ENCODE measurements around the gene ZMIZ2.

DNA sequence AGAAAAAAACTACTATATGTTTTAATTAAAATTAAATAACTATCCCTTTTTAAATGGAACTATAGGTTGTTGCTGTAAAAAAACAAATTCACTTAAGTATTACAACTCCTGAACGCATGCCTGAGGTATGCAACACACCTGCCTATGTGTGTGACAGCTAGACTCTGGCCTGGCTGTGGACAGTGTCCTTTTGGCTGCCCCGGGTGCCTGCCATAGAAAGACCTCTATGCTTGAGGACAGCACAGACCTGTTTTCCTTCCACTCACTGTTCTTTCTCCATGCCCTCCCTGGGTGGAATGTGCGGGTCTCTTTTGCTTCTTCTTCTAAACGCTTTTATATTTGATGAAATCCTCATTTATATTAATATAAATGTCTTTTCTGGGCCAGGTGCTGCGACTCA lies 41.3 kb downstream of the ZMIZ2 start:
- TF ChIP-seq, protein P1, sequence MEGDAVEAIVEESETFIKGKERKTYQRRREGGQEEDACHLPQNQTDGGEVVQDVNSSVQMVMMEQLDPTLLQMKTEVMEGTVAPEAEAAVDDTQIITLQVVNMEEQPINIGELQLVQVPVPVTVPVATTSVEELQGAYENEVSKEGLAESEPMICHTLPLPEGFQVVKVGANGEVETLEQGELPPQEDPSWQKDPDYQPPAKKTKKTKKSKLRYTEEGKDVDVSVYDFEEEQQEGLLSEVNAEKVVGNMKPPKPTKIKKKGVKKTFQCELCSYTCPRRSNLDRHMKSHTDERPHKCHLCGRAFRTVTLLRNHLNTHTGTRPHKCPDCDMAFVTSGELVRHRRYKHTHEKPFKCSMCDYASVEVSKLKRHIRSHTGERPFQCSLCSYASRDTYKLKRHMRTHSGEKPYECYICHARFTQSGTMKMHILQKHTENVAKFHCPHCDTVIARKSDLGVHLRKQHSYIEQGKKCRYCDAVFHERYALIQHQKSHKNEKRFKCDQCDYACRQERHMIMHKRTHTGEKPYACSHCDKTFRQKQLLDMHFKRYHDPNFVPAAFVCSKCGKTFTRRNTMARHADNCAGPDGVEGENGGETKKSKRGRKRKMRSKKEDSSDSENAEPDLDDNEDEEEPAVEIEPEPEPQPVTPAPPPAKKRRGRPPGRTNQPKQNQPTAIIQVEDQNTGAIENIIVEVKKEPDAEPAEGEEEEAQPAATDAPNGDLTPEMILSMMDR (IDR thresholded peaks at IDR 0.05; ENCODE audit: low read depth, low read length), result no peak
- TF ChIP-seq EZH2phosphoT487 (IDR thresholded peaks at IDR 0.05; ENCODE audit: low read depth), result no peak

All from OCI-LY3 (cell line).